Mesenchymal stem cell (in vitro differentiated cells and primary cell): ENCODE results near the gene MSANTD4.

Experiments
- DNase-seq: peaks from one replicate; pipeline ENCODE4 v3.0.0-alpha.2; 2013
- H2AFZ ChIP-seq: one replicate; pipeline ENCODE4 v1.6.1; 2013; ENCODE audit warnings: low read depth, mild to moderate bottlenecking, control low read depth, inconsistent platforms, low read length, moderate library complexity
- H2AK5ac ChIP-seq: 2 replicates; pipeline ENCODE4 v1.6.1; 2013; ENCODE audit warnings: low read length, moderate library complexity, mild to moderate bottlenecking, inconsistent platforms; ENCODE audit not compliant: severe bottlenecking
- H2BK120ac ChIP-seq: one replicate; pipeline ENCODE4 v1.6.1; 2013; ENCODE audit warnings: low read depth, mild to moderate bottlenecking, inconsistent platforms, low read length, moderate library complexity
- H2BK12ac ChIP-seq, 2 experiments: one replicate each; pipeline ENCODE4 v1.6.1; 2013; ENCODE audit warnings: inconsistent platforms in 2 of 2, low read length in 2 of 2, mild to moderate bottlenecking in 2 of 2, moderate library complexity in 2 of 2, control low read depth in 1 of 2
- H2BK15ac ChIP-seq: one replicate; pipeline ENCODE4 v1.6.1; 2013; ENCODE audit warnings: mild to moderate bottlenecking, low read depth, inconsistent platforms; ENCODE audit not compliant: poor library complexity, severe bottlenecking
- H2BK5ac ChIP-seq: 2 replicates; pipeline ENCODE4 v1.6.1; 2013; ENCODE audit warnings: low read depth, mild to moderate bottlenecking, low read length, control low read depth, inconsistent platforms; ENCODE audit not compliant: poor library complexity, severe bottlenecking
- H3K14ac ChIP-seq, 2 experiments: one replicate each; pipeline ENCODE4 v1.6.1; 2013; ENCODE audit warnings: inconsistent platforms in 2 of 2, low read length in 2 of 2, control low read depth in 1 of 2, mild to moderate bottlenecking in 1 of 2, moderate library complexity in 1 of 2
- H3K18ac ChIP-seq, 2 experiments: one replicate each; pipeline ENCODE4 v1.6.1; 2013; ENCODE audit warnings: inconsistent platforms in 2 of 2, low read length in 2 of 2, control low read depth in 1 of 2, low read depth in 1 of 2, mild to moderate bottlenecking in 1 of 2
- H3K23ac ChIP-seq, 2 experiments: one replicate each; pipeline ENCODE4 v1.6.1; 2013; ENCODE audit warnings: inconsistent platforms in 2 of 2, low read length in 2 of 2, mild to moderate bottlenecking in 2 of 2, moderate library complexity in 2 of 2, control low read depth in 1 of 2
- H3K27ac ChIP-seq: 2 replicates; pipeline ENCODE4 v1.5.1; 2013; ENCODE audit warnings: mild to moderate bottlenecking, moderate library complexity, low read length, control low read depth, inconsistent platforms; ENCODE audit not compliant: poor library complexity, severe bottlenecking
- H3K27me3 ChIP-seq, 2 experiments: 2 replicates each; pipeline versions ENCODE4 v1.6.1 to v1.7.0; 2013; ENCODE audit warnings: low read length in 2 of 2, mild to moderate bottlenecking in 2 of 2, moderate library complexity in 2 of 2, control low read depth in 1 of 2, inconsistent platforms in 1 of 2; ENCODE audit not compliant: control insufficient read depth in 1 of 2, insufficient read depth in 1 of 2
- H3K36me3 ChIP-seq, 2 experiments: 2 replicates each; pipeline versions ENCODE4 v1.6.1 to v1.7.0; 2013; ENCODE audit warnings: low read length in 2 of 2, control low read depth in 1 of 2, inconsistent platforms in 1 of 2, low read depth in 1 of 2, mild to moderate bottlenecking in 1 of 2; ENCODE audit not compliant: insufficient read depth in 2 of 2, control insufficient read depth in 1 of 2
- H3K4ac ChIP-seq, 2 experiments: one replicate each; pipeline ENCODE4 v1.6.1; 2013; ENCODE audit warnings: inconsistent platforms in 2 of 2, low read length in 2 of 2, mild to moderate bottlenecking in 2 of 2, moderate library complexity in 2 of 2, control low read depth in 1 of 2, low read depth in 1 of 2
- H3K4me1 ChIP-seq: 2 replicates; pipeline ENCODE4 v1.6.1; 2013; ENCODE audit warnings: low read depth, low read length, control low read depth; ENCODE audit not compliant: control insufficient read depth, insufficient read depth
- H3K4me2 ChIP-seq: 2 replicates; pipeline ENCODE4 v1.6.1; 2013; ENCODE audit warnings: low read length, mild to moderate bottlenecking, inconsistent platforms; ENCODE audit not compliant: poor library complexity, severe bottlenecking
- H3K4me3 ChIP-seq, 2 experiments: 2 replicates each; pipeline versions ENCODE4 v1.5.1 to v1.7.0; 2013; ENCODE audit warnings: low read length in 2 of 2, mild to moderate bottlenecking in 2 of 2, control low read depth in 1 of 2, low read depth in 1 of 2; ENCODE audit not compliant: insufficient read depth in 1 of 2
- H3K79me1 ChIP-seq: replicated peaks from 2 replicates; pipeline ENCODE4 v1.6.1; 2013; ENCODE audit warnings: mild to moderate bottlenecking, control low read depth, low read length, inconsistent platforms; ENCODE audit not compliant: poor library complexity, severe bottlenecking
- H3K9ac ChIP-seq: 2 replicates; pipeline ENCODE4 v1.7.0; 2013; ENCODE audit warnings: mild to moderate bottlenecking, low read length, moderate library complexity
- H3K9me3 ChIP-seq: 2 replicates; pipeline ENCODE4 v1.7.0; 2013; ENCODE audit warnings: mild to moderate bottlenecking, low read length; ENCODE audit not compliant: control insufficient read depth
- H4K8ac ChIP-seq: one replicate; pipeline ENCODE4 v1.6.1; 2013; ENCODE audit warnings: inconsistent platforms, mild to moderate bottlenecking, low read length, moderate library complexity
- H4K91ac ChIP-seq: one replicate; pipeline ENCODE4 v1.6.1; 2013; ENCODE audit warnings: mild to moderate bottlenecking, low read length, inconsistent platforms
- WGBS: methylation state at CpG from one replicate; pipeline ENCODE4 v1.1.7; 2013; ENCODE audit warnings: mixed read lengths; 5-methylcytosine and 5-hydroxymethylcytosine counted together

Gene MSANTD4

DNA sequence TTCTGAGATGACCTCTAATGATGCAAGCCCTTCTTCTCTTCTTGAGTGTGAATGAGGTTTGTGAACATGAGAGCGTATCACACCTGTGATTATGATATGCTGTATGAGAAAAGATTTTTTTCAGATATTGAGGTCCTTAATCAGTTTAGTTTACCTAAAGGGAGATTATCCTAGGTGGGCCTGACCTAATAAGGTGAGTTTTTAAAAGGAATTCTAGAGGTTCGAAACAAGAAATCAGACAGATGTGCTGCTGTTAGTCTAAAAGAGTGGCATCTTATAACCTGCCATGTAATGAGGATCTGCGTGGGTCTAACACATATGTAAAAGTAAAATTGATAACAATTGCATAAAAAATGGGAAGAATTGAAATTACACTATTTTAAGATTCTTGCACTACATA, 33.8 kb downstream of the MSANTD4 start:
- H3K14ac ChIP-seq: no peak overlapping the region
- H4K8ac ChIP-seq: no peak overlapping the region
- no peak overlapping the region for H2BK12ac ChIP-seq
- no peak overlapping the region for H2AK5ac ChIP-seq
- H3K27me3 ChIP-seq: no peaks in the 10 kb centered on the region
- no peaks in the 10 kb centered on the region for H3K4me1 ChIP-seq
- H4K91ac ChIP-seq: no peak overlapping the region
- H2BK5ac ChIP-seq: no peak overlapping the region
- H3K4me3 ChIP-seq: no peak overlapping the region
- H3K4ac ChIP-seq: no peak overlapping the region
- DNase-seq: no peak
- peaks cover 2% of the 10 kb centered on the region for H3K9me3 ChIP-seq
- H3K79me1 ChIP-seq: no peaks in the 10 kb centered on the region
- H3K9ac ChIP-seq: no peak overlapping the region
- no peak overlapping the region for H2AFZ ChIP-seq
- WGBS: 95% methylated on average over 2 of the region's 3 CpGs
- no peak overlapping the region for H2BK15ac ChIP-seq
- H2BK120ac ChIP-seq: no peak overlapping the region
- no peak overlapping the region for H3K18ac ChIP-seq
- no peak overlapping the region for H3K27ac ChIP-seq
- no peaks in the 10 kb centered on the region for H3K36me3 ChIP-seq
- H3K4me2 ChIP-seq: no peak overlapping the region
- H3K23ac ChIP-seq: no peak overlapping the region

DNA sequence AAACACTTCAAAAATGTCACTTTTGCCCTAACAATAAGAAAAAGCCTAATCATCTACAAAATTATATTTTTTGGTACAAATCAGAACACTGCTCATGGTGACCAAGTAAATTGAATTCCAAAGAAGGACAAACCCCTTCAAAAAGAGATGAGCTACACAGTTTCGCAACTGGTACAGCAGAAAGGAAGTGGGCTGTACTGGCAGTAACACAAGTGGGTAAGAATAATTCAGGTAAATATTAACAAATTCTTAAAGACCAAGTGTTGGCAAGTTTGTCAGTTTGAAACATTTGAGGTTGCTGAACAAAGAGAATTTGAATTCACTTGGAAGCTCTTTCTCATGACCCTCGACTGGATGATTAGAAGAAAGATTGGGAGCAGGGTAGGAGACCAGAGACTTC, 35.5 kb downstream of the MSANTD4 start:
- Histone ChIP-seq H2BK12ac (no peak overlapping the region), H4K8ac (no peak overlapping the region), H3K27me3 (no peaks in the 10 kb centered on the region), H3K18ac (no peak overlapping the region), H2AK5ac (no peak overlapping the region), H3K23ac (no peak overlapping the region), H3K9ac (no peak overlapping the region), H3K4ac (no peak overlapping the region), H3K4me1 (no peaks in the 10 kb centered on the region), H3K4me2 (no peak overlapping the region), H4K91ac (no peak overlapping the region), H3K14ac (no peak overlapping the region), H2BK120ac (no peak overlapping the region), H3K4me3 (no peak overlapping the region), H3K79me1 (no peaks in the 10 kb centered on the region), H3K36me3 (no peaks in the 10 kb centered on the region), H2BK15ac (no peak overlapping the region), H2AFZ (no peak overlapping the region), H3K9me3 (no peaks in the 10 kb centered on the region), H2BK5ac (no peak overlapping the region), H3K27ac (no peak overlapping the region)
- WGBS: 86% methylated on average over 2 of the region's 2 CpGs
- no peak for DNase-seq

DNA sequence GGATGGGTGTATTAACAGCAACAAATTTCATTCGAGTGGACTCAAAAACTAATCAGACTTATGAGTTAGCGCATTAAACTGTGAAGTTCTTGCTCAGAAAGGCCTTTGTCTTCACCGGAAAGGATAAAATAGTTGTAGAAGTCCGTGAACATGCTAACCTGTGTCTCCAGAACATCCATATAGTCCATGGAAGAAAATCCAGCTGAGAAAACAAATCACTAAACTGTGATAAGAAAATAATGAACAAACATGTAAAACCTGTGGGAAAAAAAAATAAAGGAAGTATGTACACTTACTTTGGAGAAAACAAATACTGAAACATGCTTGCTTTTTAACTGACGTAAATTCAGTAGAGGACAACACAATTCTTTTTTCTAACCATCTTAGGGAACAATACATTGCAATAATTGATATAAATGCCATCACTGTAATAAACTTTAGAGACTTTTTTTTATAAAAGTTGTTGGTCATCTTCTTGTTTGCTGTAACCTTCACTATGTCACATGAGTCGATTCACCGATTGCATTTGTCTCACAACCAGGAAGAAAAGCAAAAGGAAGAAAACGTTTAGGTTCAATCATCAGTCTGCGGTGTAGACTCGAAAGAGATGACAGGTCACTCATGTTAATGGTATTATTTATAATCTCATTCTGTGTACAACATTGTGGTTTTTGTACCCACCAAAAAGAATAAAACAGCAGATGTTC, 41.9 kb downstream of the MSANTD4 start:
- Histone ChIP-seq H2AK5ac (no peak overlapping the region), H3K27me3 (no peaks in the 10 kb centered on the region), H2BK15ac (no peak overlapping the region), H3K79me1 (no peaks in the 10 kb centered on the region), H3K23ac (no peak overlapping the region), H3K9me3 (no peaks in the 10 kb centered on the region), H3K9ac (no peak overlapping the region), H3K4me2 (no peak overlapping the region), H2AFZ (no peak overlapping the region), H4K8ac (no peak overlapping the region), H2BK12ac (no peak overlapping the region), H3K4ac (no peak overlapping the region), H3K4me3 (no peak overlapping the region), H3K27ac (no peak overlapping the region), H4K91ac (no peak overlapping the region), H3K14ac (no peak overlapping the region), H2BK120ac (no peak overlapping the region), H3K18ac (no peak overlapping the region), H2BK5ac (no peak overlapping the region), H3K4me1 (no peaks in the 10 kb centered on the region), H3K36me3 (no peaks in the 10 kb centered on the region)
- no peak for DNase-seq
- WGBS: 96% methylated on average over 7 of the region's 10 CpGs

DNA sequence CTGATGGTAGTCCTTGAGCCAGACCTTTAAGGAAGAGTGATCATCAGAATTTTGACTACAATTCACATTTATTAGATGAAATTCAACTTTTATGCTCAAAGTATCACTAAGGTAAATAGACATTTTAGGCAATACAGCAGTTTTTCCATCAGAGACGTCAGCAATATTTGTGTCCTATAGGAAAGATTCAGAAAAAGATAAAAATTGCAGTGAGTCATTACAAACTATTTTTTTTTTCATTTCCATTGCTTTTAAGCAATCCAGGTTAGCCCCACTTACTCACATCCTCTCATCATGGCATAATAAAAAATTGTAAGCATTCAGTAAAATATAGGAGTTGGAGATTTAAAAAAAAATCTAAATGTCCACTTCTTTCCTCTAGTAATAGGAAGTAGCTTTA, 46.9 kb downstream of the MSANTD4 start:
- no peaks in the 10 kb centered on the region for H3K27me3 ChIP-seq
- no peak overlapping the region for H3K27ac ChIP-seq
- DNase-seq: no peak
- 100% methylated on average over 1 of the region's 1 CpG for WGBS
- no peak overlapping the region for H2AK5ac ChIP-seq
- H2AFZ ChIP-seq: no peak overlapping the region
- H4K91ac ChIP-seq: no peak overlapping the region
- H3K4me2 ChIP-seq: no peak overlapping the region
- no peak overlapping the region for H2BK5ac ChIP-seq
- no peak overlapping the region for H3K14ac ChIP-seq
- H3K23ac ChIP-seq: no peak overlapping the region
- no peak overlapping the region for H2BK120ac ChIP-seq
- H3K4ac ChIP-seq: no peak overlapping the region
- H4K8ac ChIP-seq: no peak overlapping the region
- no peak overlapping the region for H2BK12ac ChIP-seq
- no peak overlapping the region for H3K4me3 ChIP-seq
- H3K36me3 ChIP-seq: no peaks in the 10 kb centered on the region
- no peak overlapping the region for H3K9ac ChIP-seq
- no peaks in the 10 kb centered on the region for H3K9me3 ChIP-seq
- H3K79me1 ChIP-seq: no peaks in the 10 kb centered on the region
- no peak overlapping the region for H3K18ac ChIP-seq
- H2BK15ac ChIP-seq: no peak overlapping the region
- H3K4me1 ChIP-seq: no peaks in the 10 kb centered on the region
